SK-N-SH (cell line): ENCODE results near the gene DND1. TPM values are rescaled to one million over a fixed set of nuclear protein-coding genes. Genes with fewer than 3 reads are reported as not detected.

Experiments used
- CTCF ChIA-PET: fragments of 300-600, 350-600 bp; formaldehyde crosslinking; extraction: SDS; loops from one replicate; lab custom pipeline; 2021; lab: Yijun Ruan, JAX
- POLR2A ChIA-PET: fragments of 350-600 bp; sonication (Branson Sonifier 250); formaldehyde crosslinking; extraction: SDS; loops from one replicate; lab custom pipeline; 2020; ENCODE audit warnings: antibody characterized with exemption, inconsistent platforms; lab: Yijun Ruan, JAX
- DNase-seq: peaks from one replicate; pipeline ENCODE4 v3.0.0; 2012
- H2AFZ ChIP-seq: fragments of 200-600 bp; sonication (generic); 2 replicates; pipeline ENCODE4 v1.8.1; 2016; ENCODE audit warnings: antibody characterized with exemption, mild to moderate bottlenecking, low read depth
- H3F3A ChIP-seq: fragments of 200-600 bp; sonication (generic); replicated peaks from 2 replicates; pipeline ENCODE3; 2016; ENCODE audit warnings: antibody characterized with exemption, mild to moderate bottlenecking; ENCODE audit not compliant: insufficient read depth
- H3K27ac ChIP-seq, 2 experiments: fragments of 200-500 bp in 1 of 2; fragments of 200-600 bp in 1 of 2; sonication (Bioruptor generic) in 1 of 2; sonication (generic), shearing (Covaris generic) in 1 of 2; 2 replicates each; pipeline versions ENCODE4 v1.5.1 to v1.6.1; 2014 to 2016; ENCODE audit warnings: low read depth in 2 of 2, inconsistent platforms in 1 of 2, low read length in 1 of 2, mild to moderate bottlenecking in 1 of 2, mixed read lengths in 1 of 2
- H3K27me3 ChIP-seq: fragments of 200-600 bp; sonication (generic), shearing (Covaris generic); 2 replicates; pipeline ENCODE4 v1.6.1; 2016; ENCODE audit warnings: mixed run types; ENCODE audit not compliant: insufficient read depth
- H3K36me3 ChIP-seq, 2 experiments: fragments of 200-500 bp in 1 of 2; fragments of 200-600 bp in 1 of 2; sonication (Bioruptor generic) in 1 of 2; sonication (generic) in 1 of 2; replicated peaks in 1 of 2; 2 replicates each; pipeline versions ENCODE3 to v1.5.1; 2014 to 2016; ENCODE audit warnings: low read length in 1 of 2, mild to moderate bottlenecking in 1 of 2; ENCODE audit not compliant: insufficient read depth in 2 of 2, control insufficient read depth in 1 of 2
- H3K4me1 ChIP-seq, 2 experiments: fragments of 200-500 bp in 1 of 2; fragments of 200-600 bp in 1 of 2; sonication (Bioruptor generic) in 1 of 2; sonication (generic), shearing (Covaris generic) in 1 of 2; 2 replicates each; pipeline versions ENCODE4 v1.5.1 to v1.6.1; 2014 to 2016; ENCODE audit warnings: low read depth in 1 of 2, low read length in 1 of 2, mixed run types in 1 of 2; ENCODE audit not compliant: insufficient read depth in 2 of 2, control insufficient read depth in 1 of 2
- H3K4me2 ChIP-seq: fragments of 200-600 bp; sonication (generic), shearing (Covaris generic); 2 replicates; pipeline ENCODE4 v1.6.1; 2017; ENCODE audit warnings: mixed run types
- H3K4me3 ChIP-seq, 2 experiments: fragments of 200-500 bp in 1 of 2; fragments of 200-600 bp in 1 of 2; sonication (Bioruptor generic) in 1 of 2; sonication (generic), shearing (Covaris generic) in 1 of 2; 2 replicates each; pipeline versions ENCODE4 v1.5.1 to v1.8.1; 2014 to 2016; ENCODE audit warnings: low read depth in 2 of 2, inconsistent platforms in 1 of 2, low read length in 1 of 2, mild to moderate bottlenecking in 1 of 2, mixed read lengths in 1 of 2, moderate library complexity in 1 of 2
- H3K79me2 ChIP-seq: fragments of 200-600 bp; sonication (generic); 2 replicates; pipeline ENCODE4 v1.8.1; 2017; ENCODE audit warnings: mild to moderate bottlenecking; ENCODE audit not compliant: insufficient read depth
- H3K9ac ChIP-seq: fragments of 200-600 bp; sonication (generic); 2 replicates; pipeline ENCODE4 v1.6.1; 2017; ENCODE audit warnings: mixed run types
- H3K9me2 ChIP-seq: fragments of 200-600 bp; sonication (generic); 2 replicates; pipeline ENCODE4 v1.6.1; 2017; ENCODE audit warnings: mixed run types
- H3K9me3 ChIP-seq: fragments of 200-600 bp; sonication (generic); 2 replicates; pipeline ENCODE4 v1.6.1; 2017; ENCODE audit warnings: mixed run types, mild to moderate bottlenecking, moderate library complexity
- H4K20me1 ChIP-seq: fragments of 200-600 bp; sonication (generic); 2 replicates; pipeline ENCODE4 v1.6.1; 2017; ENCODE audit warnings: mild to moderate bottlenecking, mixed run types; ENCODE audit not compliant: insufficient read depth
- GABPA ChIP-seq: IDR thresholded peaks from 2 replicates; pipeline ENCODE4 v1.4.0; 2012; ENCODE audit warnings: low read depth, mild to moderate bottlenecking
- GATA2 ChIP-seq: sonication (generic); formaldehyde crosslinking; IDR thresholded peaks from 2 replicates; pipeline ENCODE4 v1.5.0; 2020; ENCODE audit warnings: mild to moderate bottlenecking, missing genetic modification reagents
- MEF2A ChIP-seq: IDR thresholded peaks from 2 replicates; pipeline ENCODE4 v1.4.0; 2012; ENCODE audit warnings: low read depth, borderline replicate concordance
- NFIC ChIP-seq: IDR thresholded peaks from 2 replicates; pipeline ENCODE4 v1.4.0; 2012; ENCODE audit warnings: borderline replicate concordance
- RAD21 ChIP-seq: IDR thresholded peaks from 2 replicates; pipeline ENCODE4 v1.6.1; 2012; ENCODE audit warnings: mild to moderate bottlenecking, low read length
- RFX5 ChIP-seq: IDR thresholded peaks from 2 replicates; pipeline ENCODE4 v1.6.1; 2012; ENCODE audit warnings: mild to moderate bottlenecking, improper control_type of control experiment, low read length
- SIN3A ChIP-seq: IDR thresholded peaks from 2 replicates; pipeline ENCODE4 v1.6.1; 2012; ENCODE audit warnings: low read depth, mild to moderate bottlenecking, low read length, moderate library complexity, borderline replicate concordance
- TEAD4 ChIP-seq: IDR thresholded peaks from 2 replicates; pipeline ENCODE4 v1.4.0; 2012; ENCODE audit warnings: mild to moderate bottlenecking, borderline replicate concordance; ENCODE audit not compliant: insufficient read depth
- YY1 ChIP-seq: IDR thresholded peaks from 2 replicates; pipeline ENCODE4 v1.4.0; 2012; ENCODE audit warnings: low read depth, mild to moderate bottlenecking
- ZBTB33 ChIP-seq: IDR thresholded peaks from 2 replicates; pipeline ENCODE4 v1.4.0; 2012; ENCODE audit warnings: low read depth, borderline replicate concordance
- WGBS: methylation state at CpG from one replicate; pipeline ENCODE4 v1.1.6; 2017; ENCODE audit warnings: low lambda C conversion rate; 5-methylcytosine and 5-hydroxymethylcytosine counted together
- polyA plus RNA-seq, 3 experiments: library from polyadenylated mRNA; depleted of rRNA; stranded (reverse); fragments of >200 nt; gene quantifications; 2 replicates each; pipeline ENCODE4 v1.2.3, GENCODE V29; 2012
- TF ChIP-seq, protein P1 (sequence below): fragments of 200-600 bp; sonication (generic); IDR thresholded peaks from 2 replicates; pipeline ENCODE4 v1.6.1; 2017; ENCODE audit warnings: antibody characterized with exemption, mild to moderate bottlenecking, moderate library complexity
- TF ChIP-seq, protein P2 (sequence below): IDR thresholded peaks from 2 replicates; pipeline ENCODE4 v1.6.1; 2012; ENCODE audit warnings: mild to moderate bottlenecking, low read depth, low read length, moderate library complexity
- TF ChIP-seq, protein P3 (sequence below): fragments of 150-350 bp; IDR thresholded peaks from 2 replicates; pipeline ENCODE4 v1.6.1; 2016; ENCODE audit warnings: mild to moderate bottlenecking, low read depth, low read length
- TF ChIP-seq, protein P4 (sequence below): fragments of 150-350 bp; IDR thresholded peaks from 2 replicates; pipeline ENCODE4 v1.6.1; 2017; ENCODE audit warnings: antibody characterized with exemption, low read length, low read depth, borderline replicate concordance

Gene DND1
- polyA plus RNA-seq, 1 of the 3 experiments (the other 2 are of a cell fraction) = 1.2 TPM

GRCh38 chr5:140658870-140659269 is 14.5 kb downstream of the DND1 start:
- no peaks in the 10 kb centered on the region; a peak in 1 of 4 replicates for H3K4me1 ChIP-seq
- ChIA-PET CTCF (interaction anchor here (0.6 to 0.7 kb wide), 2 partner anchors 307 to 1392 kb away, joined by 3 read pairs; no protein-coding TSS in a partner anchor), POLR2A (no interaction called here)
- H3K4me2 ChIP-seq = no peak overlapping the region
- H3K27me3 ChIP-seq = no peaks in the 10 kb centered on the region
- no peaks in the 10 kb centered on the region for H4K20me1 ChIP-seq
- H3K36me3 ChIP-seq = peaks cover 65 to 79% of the 10 kb centered on the region in 2 experiments
- DNase-seq = no peak
- no peak overlapping the region for H3K4me3 ChIP-seq
- no peak overlapping the region for H2AFZ ChIP-seq
- no peak overlapping the region for H3K9ac ChIP-seq
- H3K79me2 ChIP-seq = no peaks in the 10 kb centered on the region
- 97% methylated on average over 17 of the region's 17 CpGs for WGBS
- H3K9me2 ChIP-seq = no peaks in the 10 kb centered on the region
- H3F3A ChIP-seq = peaks cover 16% of the 10 kb centered on the region
- H3K9me3 ChIP-seq = no peaks in the 10 kb centered on the region
- TF ChIP-seq NFIC (no peak), SIN3A (no peak), ZBTB33 (no peak), GATA2 (CRISPR knock-in tag) (no peak), RAD21 (no peak), GABPA (no peak), MEF2A (no peak), RFX5 (no peak), YY1 (no peak), TEAD4 (no peak)
- TF ChIP-seq, protein P1, sequence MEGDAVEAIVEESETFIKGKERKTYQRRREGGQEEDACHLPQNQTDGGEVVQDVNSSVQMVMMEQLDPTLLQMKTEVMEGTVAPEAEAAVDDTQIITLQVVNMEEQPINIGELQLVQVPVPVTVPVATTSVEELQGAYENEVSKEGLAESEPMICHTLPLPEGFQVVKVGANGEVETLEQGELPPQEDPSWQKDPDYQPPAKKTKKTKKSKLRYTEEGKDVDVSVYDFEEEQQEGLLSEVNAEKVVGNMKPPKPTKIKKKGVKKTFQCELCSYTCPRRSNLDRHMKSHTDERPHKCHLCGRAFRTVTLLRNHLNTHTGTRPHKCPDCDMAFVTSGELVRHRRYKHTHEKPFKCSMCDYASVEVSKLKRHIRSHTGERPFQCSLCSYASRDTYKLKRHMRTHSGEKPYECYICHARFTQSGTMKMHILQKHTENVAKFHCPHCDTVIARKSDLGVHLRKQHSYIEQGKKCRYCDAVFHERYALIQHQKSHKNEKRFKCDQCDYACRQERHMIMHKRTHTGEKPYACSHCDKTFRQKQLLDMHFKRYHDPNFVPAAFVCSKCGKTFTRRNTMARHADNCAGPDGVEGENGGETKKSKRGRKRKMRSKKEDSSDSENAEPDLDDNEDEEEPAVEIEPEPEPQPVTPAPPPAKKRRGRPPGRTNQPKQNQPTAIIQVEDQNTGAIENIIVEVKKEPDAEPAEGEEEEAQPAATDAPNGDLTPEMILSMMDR = no peak
- TF ChIP-seq, protein P2, sequence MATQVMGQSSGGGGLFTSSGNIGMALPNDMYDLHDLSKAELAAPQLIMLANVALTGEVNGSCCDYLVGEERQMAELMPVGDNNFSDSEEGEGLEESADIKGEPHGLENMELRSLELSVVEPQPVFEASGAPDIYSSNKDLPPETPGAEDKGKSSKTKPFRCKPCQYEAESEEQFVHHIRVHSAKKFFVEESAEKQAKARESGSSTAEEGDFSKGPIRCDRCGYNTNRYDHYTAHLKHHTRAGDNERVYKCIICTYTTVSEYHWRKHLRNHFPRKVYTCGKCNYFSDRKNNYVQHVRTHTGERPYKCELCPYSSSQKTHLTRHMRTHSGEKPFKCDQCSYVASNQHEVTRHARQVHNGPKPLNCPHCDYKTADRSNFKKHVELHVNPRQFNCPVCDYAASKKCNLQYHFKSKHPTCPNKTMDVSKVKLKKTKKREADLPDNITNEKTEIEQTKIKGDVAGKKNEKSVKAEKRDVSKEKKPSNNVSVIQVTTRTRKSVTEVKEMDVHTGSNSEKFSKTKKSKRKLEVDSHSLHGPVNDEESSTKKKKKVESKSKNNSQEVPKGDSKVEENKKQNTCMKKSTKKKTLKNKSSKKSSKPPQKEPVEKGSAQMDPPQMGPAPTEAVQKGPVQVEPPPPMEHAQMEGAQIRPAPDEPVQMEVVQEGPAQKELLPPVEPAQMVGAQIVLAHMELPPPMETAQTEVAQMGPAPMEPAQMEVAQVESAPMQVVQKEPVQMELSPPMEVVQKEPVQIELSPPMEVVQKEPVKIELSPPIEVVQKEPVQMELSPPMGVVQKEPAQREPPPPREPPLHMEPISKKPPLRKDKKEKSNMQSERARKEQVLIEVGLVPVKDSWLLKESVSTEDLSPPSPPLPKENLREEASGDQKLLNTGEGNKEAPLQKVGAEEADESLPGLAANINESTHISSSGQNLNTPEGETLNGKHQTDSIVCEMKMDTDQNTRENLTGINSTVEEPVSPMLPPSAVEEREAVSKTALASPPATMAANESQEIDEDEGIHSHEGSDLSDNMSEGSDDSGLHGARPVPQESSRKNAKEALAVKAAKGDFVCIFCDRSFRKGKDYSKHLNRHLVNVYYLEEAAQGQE = no peak
- TF ChIP-seq, protein P3, sequence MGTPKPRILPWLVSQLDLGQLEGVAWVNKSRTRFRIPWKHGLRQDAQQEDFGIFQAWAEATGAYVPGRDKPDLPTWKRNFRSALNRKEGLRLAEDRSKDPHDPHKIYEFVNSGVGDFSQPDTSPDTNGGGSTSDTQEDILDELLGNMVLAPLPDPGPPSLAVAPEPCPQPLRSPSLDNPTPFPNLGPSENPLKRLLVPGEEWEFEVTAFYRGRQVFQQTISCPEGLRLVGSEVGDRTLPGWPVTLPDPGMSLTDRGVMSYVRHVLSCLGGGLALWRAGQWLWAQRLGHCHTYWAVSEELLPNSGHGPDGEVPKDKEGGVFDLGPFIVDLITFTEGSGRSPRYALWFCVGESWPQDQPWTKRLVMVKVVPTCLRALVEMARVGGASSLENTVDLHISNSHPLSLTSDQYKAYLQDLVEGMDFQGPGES = no peak
- TF ChIP-seq, protein P4, sequence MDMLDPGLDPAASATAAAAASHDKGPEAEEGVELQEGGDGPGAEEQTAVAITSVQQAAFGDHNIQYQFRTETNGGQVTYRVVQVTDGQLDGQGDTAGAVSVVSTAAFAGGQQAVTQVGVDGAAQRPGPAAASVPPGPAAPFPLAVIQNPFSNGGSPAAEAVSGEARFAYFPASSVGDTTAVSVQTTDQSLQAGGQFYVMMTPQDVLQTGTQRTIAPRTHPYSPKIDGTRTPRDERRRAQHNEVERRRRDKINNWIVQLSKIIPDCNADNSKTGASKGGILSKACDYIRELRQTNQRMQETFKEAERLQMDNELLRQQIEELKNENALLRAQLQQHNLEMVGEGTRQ = no peak
- no peak overlapping the region for H3K27ac ChIP-seq
